ENCODE data around the gene PCDH15. TPM values are rescaled to one million over a fixed set of nuclear protein-coding genes. Genes with fewer than 3 reads are reported as not detected.
"Not testable (repeated sequence)": the region's sequence is repeated elsewhere in the genome, so short reads cannot be mapped to it uniquely, and the experiment has no call there.

The PCDH15 gene
- total RNA-seq, 4 donors from 2014 or later: not detected

GRCh38 chr10:54525816-54526215, 275.2 kb downstream of the PCDH15 start:
- intact Hi-C loops (cut with DNase I; ENCODE audit: low total_unique reads) (no loop called here), in situ Hi-C loops (cut with MboI; ENCODE audit: low sequenced_read_pairs in 4 of 4) (loop anchor here in 1 of 4 donors (25.0 kb wide), 1 partner anchor 111 kb away; no protein-coding TSS in a partner anchor)
- Histone ChIP-seq H3K27ac (no peak overlapping the region), H3K9me3 (no peaks in the 10 kb centered on the region), H3K4me3 (no peak overlapping the region), H3K4me1 (no peaks in the 10 kb centered on the region), H3K27me3 (no peaks in the 10 kb centered on the region), H3K36me3 (no peaks in the 10 kb centered on the region)
- ATAC-seq (no peak), DNase-seq (no peak)
- TF ChIP-seq CTCF (IDR thresholded peaks at IDR 0.05 in 4 of 5, conservative IDR thresholded peaks at IDR 0.05 in 1 of 5): no peak
- no peak for TF ChIP-seq POLR2A (IDR thresholded peaks at IDR 0.05)

GRCh38 chr10:54515244-54515643, 285.8 kb downstream of the PCDH15 start:
- H3K4me1 ChIP-seq; ATAC-seq; DNase-seq; intact Hi-C loops (cut with DNase I; ENCODE audit: low total_unique reads); H3K27ac ChIP-seq; H3K4me3 ChIP-seq; H3K9me3 ChIP-seq; H3K36me3 ChIP-seq; in situ Hi-C loops (cut with MboI; ENCODE audit: low sequenced_read_pairs in 4 of 4); H3K27me3 ChIP-seq: not testable (repeated sequence)

GRCh38 chr10:54503863-54504262, 297.2 kb downstream of the PCDH15 start:
- Histone ChIP-seq H3K9me3 (no peaks in the 10 kb centered on the region), H3K27me3 (no peaks in the 10 kb centered on the region), H3K4me3 (no peak overlapping the region), H3K36me3 (no peaks in the 10 kb centered on the region), H3K27ac (no peak overlapping the region), H3K4me1 (no peaks in the 10 kb centered on the region)
- DNase-seq (no peak), ATAC-seq (no peak)
- in situ Hi-C loops (cut with MboI; ENCODE audit: low sequenced_read_pairs in 4 of 4) (no loop called here), intact Hi-C loops (cut with DNase I; ENCODE audit: low total_unique reads) (no loop called here)
- no peak for TF ChIP-seq POLR2A (IDR thresholded peaks at IDR 0.05)
- no peak for TF ChIP-seq CTCF (IDR thresholded peaks at IDR 0.05 in 4 of 5, conservative IDR thresholded peaks at IDR 0.05 in 1 of 5)

- Histone ChIP-seq H3K4me1 (no peaks in the 10 kb centered on the region), H3K27ac (no peak overlapping the region), H3K36me3 (no peaks in the 10 kb centered on the region), H3K9me3 (no peaks in the 10 kb centered on the region), H3K4me3 (no peak overlapping the region), H3K27me3 (no peaks in the 10 kb centered on the region)
- intact Hi-C loops (cut with DNase I; ENCODE audit: low total_unique reads) (no loop called here), in situ Hi-C loops (cut with MboI; ENCODE audit: low sequenced_read_pairs in 4 of 4) (no loop called here)
- ATAC-seq (no peak), DNase-seq (no peak)
- TF ChIP-seq POLR2A (IDR thresholded peaks at IDR 0.05): no peak
- no peak for TF ChIP-seq CTCF (IDR thresholded peaks at IDR 0.05 in 4 of 5, conservative IDR thresholded peaks at IDR 0.05 in 1 of 5)
Measured at GRCh38 chr10:54501929-54502328, 299.1 kb downstream of the PCDH15 start.

GRCh38 chr10:54496852-54497251, 304.2 kb downstream of the PCDH15 start:
- Histone ChIP-seq H3K36me3 (no peaks in the 10 kb centered on the region), H3K27ac (no peak overlapping the region), H3K4me1 (no peaks in the 10 kb centered on the region), H3K9me3 (no peaks in the 10 kb centered on the region), H3K27me3 (no peaks in the 10 kb centered on the region), H3K4me3 (no peak overlapping the region)
- ATAC-seq (no peak), DNase-seq (no peak)
- intact Hi-C loops (cut with DNase I; ENCODE audit: low total_unique reads): no loop called here
- in situ Hi-C loops (cut with MboI; ENCODE audit: low sequenced_read_pairs in 4 of 4): no loop called here
- no peak for TF ChIP-seq CTCF (IDR thresholded peaks at IDR 0.05 in 4 of 5, conservative IDR thresholded peaks at IDR 0.05 in 1 of 5)
